ENCODE results near the gene KCNT2. TPM values are rescaled to one million over a fixed set of nuclear protein-coding genes. Genes with fewer than 3 reads are reported as not detected.

KCNT2 gene
- total RNA-seq, 1 donor from 2014 or later = 26.1 TPM

DNA sequence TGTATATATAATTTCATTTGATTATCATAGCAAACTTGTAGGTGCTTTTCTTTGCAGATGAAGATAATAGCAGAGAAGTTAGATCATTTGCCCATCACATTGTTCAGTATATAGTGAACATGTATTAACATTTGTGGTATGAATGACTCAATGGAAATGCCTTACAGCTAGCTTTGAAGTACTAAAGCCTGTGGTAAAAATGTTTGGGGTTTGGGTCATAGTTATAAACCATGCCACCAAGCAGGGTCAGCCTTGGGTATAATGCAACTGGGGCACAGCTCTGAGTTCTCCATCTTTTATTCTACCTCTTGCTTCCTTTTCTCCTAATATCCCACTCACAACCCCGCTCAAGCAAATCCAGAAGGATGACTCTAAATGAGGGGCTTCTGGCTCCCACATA, 141.6 kb downstream of the KCNT2 start:
- peaks cover 1% of the 10 kb centered on the region for H3K4me1 Mint-ChIP-seq (ENCODE audit: low read depth)
- peaks cover 8% of the 10 kb centered on the region for H3K36me3 Mint-ChIP-seq (ENCODE audit: insufficient read depth)
- no peaks in the 10 kb centered on the region for H3K9me3 Mint-ChIP-seq (ENCODE audit: low read depth)
- no peak for DNase-seq (ENCODE audit: low spot score, unreplicated experiment)
- no peak overlapping the region for H3K27ac Mint-ChIP-seq
- H3K4me3 Mint-ChIP-seq (ENCODE audit: low read depth) = no peak overlapping the region
- H3K27me3 Mint-ChIP-seq = no peaks in the 10 kb centered on the region
- TF ChIP-seq, protein P1, sequence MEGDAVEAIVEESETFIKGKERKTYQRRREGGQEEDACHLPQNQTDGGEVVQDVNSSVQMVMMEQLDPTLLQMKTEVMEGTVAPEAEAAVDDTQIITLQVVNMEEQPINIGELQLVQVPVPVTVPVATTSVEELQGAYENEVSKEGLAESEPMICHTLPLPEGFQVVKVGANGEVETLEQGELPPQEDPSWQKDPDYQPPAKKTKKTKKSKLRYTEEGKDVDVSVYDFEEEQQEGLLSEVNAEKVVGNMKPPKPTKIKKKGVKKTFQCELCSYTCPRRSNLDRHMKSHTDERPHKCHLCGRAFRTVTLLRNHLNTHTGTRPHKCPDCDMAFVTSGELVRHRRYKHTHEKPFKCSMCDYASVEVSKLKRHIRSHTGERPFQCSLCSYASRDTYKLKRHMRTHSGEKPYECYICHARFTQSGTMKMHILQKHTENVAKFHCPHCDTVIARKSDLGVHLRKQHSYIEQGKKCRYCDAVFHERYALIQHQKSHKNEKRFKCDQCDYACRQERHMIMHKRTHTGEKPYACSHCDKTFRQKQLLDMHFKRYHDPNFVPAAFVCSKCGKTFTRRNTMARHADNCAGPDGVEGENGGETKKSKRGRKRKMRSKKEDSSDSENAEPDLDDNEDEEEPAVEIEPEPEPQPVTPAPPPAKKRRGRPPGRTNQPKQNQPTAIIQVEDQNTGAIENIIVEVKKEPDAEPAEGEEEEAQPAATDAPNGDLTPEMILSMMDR (IDR thresholded peaks at IDR 0.05; ENCODE audit: unreplicated experiment) = no peak

DNA sequence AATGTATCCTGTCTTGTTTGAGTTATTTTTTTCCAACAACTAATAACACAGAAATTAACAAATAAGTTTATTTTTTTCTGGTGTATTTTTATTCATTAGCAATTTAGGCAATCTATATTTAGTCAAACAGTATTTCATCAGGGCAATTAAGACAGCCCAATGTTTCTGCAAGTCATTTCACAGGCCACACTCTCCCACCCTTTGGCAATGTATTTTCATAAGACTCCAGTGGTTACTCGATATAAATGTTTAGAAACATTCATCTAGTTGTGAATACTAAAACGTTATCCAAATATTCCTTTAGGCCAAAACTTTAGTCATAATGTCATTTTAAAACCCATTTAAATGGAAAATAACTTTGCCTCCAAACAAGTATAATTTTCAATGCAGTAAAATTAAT, 142.1 kb downstream of the KCNT2 start:
- H3K27ac Mint-ChIP-seq = no peak overlapping the region
- no peak overlapping the region for H3K4me3 Mint-ChIP-seq (ENCODE audit: low read depth)
- TF ChIP-seq, protein P1 (IDR thresholded peaks at IDR 0.05; ENCODE audit: unreplicated experiment) = no peak
- no peaks in the 10 kb centered on the region for H3K27me3 Mint-ChIP-seq
- H3K4me1 Mint-ChIP-seq (ENCODE audit: low read depth) = peaks cover 1% of the 10 kb centered on the region
- H3K9me3 Mint-ChIP-seq (ENCODE audit: low read depth) = no peaks in the 10 kb centered on the region
- peaks cover 5% of the 10 kb centered on the region for H3K36me3 Mint-ChIP-seq (ENCODE audit: insufficient read depth)
- DNase-seq (ENCODE audit: low spot score, unreplicated experiment) = no peak

DNA sequence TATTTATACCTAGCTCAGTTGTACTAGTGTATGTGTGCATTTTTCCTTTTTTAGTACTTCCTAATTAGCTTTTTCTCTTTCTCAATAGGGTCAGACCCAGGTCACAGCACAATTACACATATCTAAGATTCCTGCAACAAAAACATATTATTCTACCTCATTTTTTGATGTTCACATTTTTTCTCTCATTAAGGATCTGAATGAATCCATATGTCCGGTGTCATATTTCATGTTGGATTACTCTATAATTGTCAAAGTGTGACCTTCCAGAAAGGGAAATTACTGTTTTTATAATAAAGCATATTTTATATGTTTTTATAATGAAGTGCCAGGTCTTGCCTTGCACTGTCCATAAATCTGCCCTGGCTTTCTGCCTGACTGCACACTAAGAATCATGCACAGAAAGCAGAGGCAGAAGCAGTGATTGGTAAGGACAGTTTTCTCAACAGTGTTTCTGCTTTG, 143.7 kb downstream of the KCNT2 start:
- Mint-ChIP-seq H3K36me3 (ENCODE audit: insufficient read depth) (peaks cover 4% of the 10 kb centered on the region), H3K27ac (no peak overlapping the region), H3K27me3 (no peaks in the 10 kb centered on the region), H3K9me3 (ENCODE audit: low read depth) (no peaks in the 10 kb centered on the region), H3K4me1 (ENCODE audit: low read depth) (peaks cover 4% of the 10 kb centered on the region), H3K4me3 (ENCODE audit: low read depth) (no peak overlapping the region)
- TF ChIP-seq, protein P1 (IDR thresholded peaks at IDR 0.05; ENCODE audit: unreplicated experiment) = no peak
- DNase-seq (ENCODE audit: low spot score, unreplicated experiment) = no peak

DNA sequence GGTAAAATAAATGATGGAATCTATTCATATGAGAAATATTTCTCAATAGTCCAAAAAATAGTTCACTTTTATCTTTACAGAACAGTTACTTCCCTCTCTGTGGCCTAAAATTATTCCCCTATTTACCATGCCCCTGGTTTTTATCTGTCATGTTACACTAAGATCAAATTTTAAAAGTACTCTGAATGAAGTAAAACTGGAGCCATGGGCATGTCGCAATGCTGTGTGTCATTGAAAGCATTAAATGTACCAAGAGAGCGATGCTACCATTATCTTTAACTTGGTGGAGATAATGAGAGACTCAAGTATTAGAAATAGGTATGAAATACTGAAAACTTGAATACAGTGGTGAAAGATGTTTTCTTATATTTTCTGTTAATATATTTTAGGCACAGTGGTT, 146.2 kb downstream of the KCNT2 start:
- Mint-ChIP-seq H3K4me3 (ENCODE audit: low read depth) (no peak overlapping the region), H3K4me1 (ENCODE audit: low read depth) (peaks cover 10% of the 10 kb centered on the region), H3K9me3 (ENCODE audit: low read depth) (no peaks in the 10 kb centered on the region), H3K27me3 (no peaks in the 10 kb centered on the region), H3K36me3 (ENCODE audit: insufficient read depth) (peaks cover 4% of the 10 kb centered on the region), H3K27ac (no peak overlapping the region)
- DNase-seq (ENCODE audit: low spot score, unreplicated experiment) = no peak
- TF ChIP-seq, protein P1 (IDR thresholded peaks at IDR 0.05; ENCODE audit: unreplicated experiment) = no peak

DNA sequence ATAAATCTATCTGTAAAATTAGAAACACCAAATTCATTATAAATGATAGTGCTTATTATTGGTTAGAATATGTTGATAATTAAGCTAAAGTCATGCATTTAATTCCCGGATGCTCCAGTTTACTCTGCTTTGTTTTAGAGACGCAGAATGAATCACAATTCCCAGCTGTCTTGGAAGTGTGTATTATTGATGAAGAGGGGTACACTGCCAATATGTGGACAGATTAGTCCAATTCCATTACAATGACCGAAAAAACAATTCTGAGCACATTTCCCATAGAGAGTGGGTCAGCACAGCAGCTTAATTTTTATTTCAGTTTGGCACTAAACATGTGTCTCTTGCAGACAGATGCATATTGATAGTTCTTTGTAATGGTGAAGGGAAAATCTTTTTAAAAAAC, 146.7 kb downstream of the KCNT2 start:
- H3K27me3 Mint-ChIP-seq = no peaks in the 10 kb centered on the region
- H3K36me3 Mint-ChIP-seq (ENCODE audit: insufficient read depth) = peaks cover 1% of the 10 kb centered on the region
- no peak overlapping the region for H3K4me3 Mint-ChIP-seq (ENCODE audit: low read depth)
- no peak for DNase-seq (ENCODE audit: low spot score, unreplicated experiment)
- H3K9me3 Mint-ChIP-seq (ENCODE audit: low read depth) = no peaks in the 10 kb centered on the region
- no peak overlapping the region for H3K27ac Mint-ChIP-seq
- peaks cover 12% of the 10 kb centered on the region for H3K4me1 Mint-ChIP-seq (ENCODE audit: low read depth)
- TF ChIP-seq, protein P1 (IDR thresholded peaks at IDR 0.05; ENCODE audit: unreplicated experiment) = no peak
